Epithelial cell of esophagus (primary cell): ENCODE data around the gene DCN.

Experiments
- DNase-seq: peaks from one replicate; pipeline ENCODE4 v3.0.0; 2010; ENCODE audit warnings: low read depth
- H3K4me3 ChIP-seq: 2 replicates; pipeline ENCODE4 v1.5.1; 2011; ENCODE audit warnings: mild to moderate bottlenecking, low read length, control low read depth
- CTCF ChIP-seq: IDR thresholded peaks from 2 replicates; pipeline ENCODE4 v1.5.1; 2011; ENCODE audit warnings: low read depth, mild to moderate bottlenecking, low read length, control low read depth, inconsistent platforms; ENCODE audit not compliant: insufficient read depth; ENCODE audit errors: missing control alignments

Gene DCN

GRCh38 chr12:91100906-91101305, 81.7 kb downstream of the DCN start:
- no peak for DNase-seq
- H3K4me3 ChIP-seq, result no peak overlapping the region
- TF ChIP-seq CTCF, result no peak

- DNase-seq, result no peak
- H3K4me3 ChIP-seq, result no peak overlapping the region
- TF ChIP-seq CTCF, result no peak
These were observed 82.8 kb downstream of the DCN start for GRCh38 chr12:91099836-91100235.

DNA sequence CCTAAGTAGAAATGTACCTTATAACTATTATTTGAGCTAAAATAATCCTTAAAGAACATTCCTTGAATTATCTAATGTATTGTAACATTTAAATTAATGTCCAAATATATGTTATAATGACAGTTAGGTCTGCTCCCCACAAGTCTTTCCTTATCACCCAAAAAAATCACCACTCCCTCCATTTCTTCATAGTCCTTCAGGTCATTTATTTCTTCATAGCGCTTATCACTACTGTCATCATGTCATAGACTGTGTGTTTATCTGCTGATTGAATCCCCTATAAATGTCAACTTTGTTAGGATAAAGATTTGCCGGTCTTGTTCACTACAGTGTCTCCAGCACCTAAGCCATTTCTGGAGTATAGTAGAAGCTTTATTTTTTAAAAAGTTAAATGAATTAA, 83.3 kb downstream of the DCN start:
- H3K4me3 ChIP-seq, result no peak overlapping the region
- no peak for DNase-seq
- TF ChIP-seq CTCF, result no peak

GRCh38 chr12:91098941-91099340, 83.7 kb downstream of the DCN start:
- DNase-seq, result peak; percentile 76
- no peak overlapping the region for H3K4me3 ChIP-seq
- TF ChIP-seq CTCF, result no peak

DNA sequence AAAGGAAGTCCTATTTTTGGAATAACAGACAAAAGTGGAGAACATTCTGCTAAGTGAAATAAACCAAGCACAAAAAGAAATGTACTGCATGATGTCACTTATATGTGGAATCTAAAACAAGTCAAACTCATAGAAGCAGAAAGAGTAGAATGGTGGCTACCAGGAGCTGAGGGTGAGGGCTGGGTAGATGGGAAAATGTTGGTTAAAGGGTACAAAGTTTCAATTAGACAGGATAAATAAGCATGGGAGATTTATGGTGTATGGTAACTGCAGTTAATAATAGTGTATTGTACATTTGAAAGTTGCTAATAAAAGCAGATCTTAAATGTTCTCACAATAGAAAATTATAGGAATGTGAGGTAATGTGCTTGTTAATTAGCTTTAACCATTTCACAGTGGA, 84.2 kb downstream of the DCN start:
- no peak for TF ChIP-seq CTCF
- H3K4me3 ChIP-seq, result no peak overlapping the region
- no peak for DNase-seq

- no peak overlapping the region for H3K4me3 ChIP-seq
- no peak for TF ChIP-seq CTCF
- DNase-seq, result peak; percentile 6
These were observed 87.7 kb downstream of the DCN start for GRCh38 chr12:91094957-91095356.

GRCh38 chr12:91094032-91094662, 88.5 kb downstream of the DCN start:
- no peak overlapping the region for H3K4me3 ChIP-seq
- DNase-seq, result peak; percentile 15
- TF ChIP-seq CTCF, result no peak
